Thyroid gland (tissue), 4 donors: ENCODE measurements around the gene ETV3.

ENCODE experiments used
- POLR2A ChIP-seq, 2 donors: fragments of 450-650 bp; IDR thresholded peaks; one replicate each; pipeline ENCODE4 v1.6.1; 2017; ENCODE audit warnings: antibody characterized with exemption in 2 of 2, mild to moderate bottlenecking in 2 of 2, moderate library complexity in 1 of 2
- TF ChIP-seq, protein P1 (sequence below), 6 experiments: fragments of 200-600 bp in 3 of 6; fragments of 450-650 bp in 3 of 6; sonication (generic) in 3 of 6; IDR thresholded peaks; one replicate each; pipeline ENCODE4 v1.5.1; 2016 to 2019; ENCODE audit warnings: antibody characterized with exemption in 6 of 6, mild to moderate bottlenecking in 2 of 6, inconsistent platforms in 1 of 6, moderate library complexity in 1 of 6

DNA sequence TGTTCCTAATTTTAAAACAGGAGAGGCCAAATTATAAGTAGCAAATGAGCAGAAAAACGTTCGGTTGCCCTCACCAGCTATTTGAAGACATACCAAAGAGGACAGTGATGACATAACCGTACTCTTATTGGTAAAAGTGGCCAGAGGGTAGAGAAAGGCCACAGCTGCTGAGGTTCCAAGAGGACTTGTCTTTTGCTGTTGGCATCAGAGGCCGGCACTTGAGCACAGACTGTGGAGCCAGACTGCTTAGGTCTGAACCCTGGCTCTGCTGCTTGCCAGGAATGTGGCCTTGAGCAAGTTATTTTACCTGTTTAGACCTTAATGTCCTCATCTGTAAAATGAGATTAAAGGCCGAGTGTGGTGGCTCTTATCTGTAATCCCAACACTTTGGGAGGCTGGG lies 53.5 kb downstream of the ETV3 start:
- TF ChIP-seq, protein P1, sequence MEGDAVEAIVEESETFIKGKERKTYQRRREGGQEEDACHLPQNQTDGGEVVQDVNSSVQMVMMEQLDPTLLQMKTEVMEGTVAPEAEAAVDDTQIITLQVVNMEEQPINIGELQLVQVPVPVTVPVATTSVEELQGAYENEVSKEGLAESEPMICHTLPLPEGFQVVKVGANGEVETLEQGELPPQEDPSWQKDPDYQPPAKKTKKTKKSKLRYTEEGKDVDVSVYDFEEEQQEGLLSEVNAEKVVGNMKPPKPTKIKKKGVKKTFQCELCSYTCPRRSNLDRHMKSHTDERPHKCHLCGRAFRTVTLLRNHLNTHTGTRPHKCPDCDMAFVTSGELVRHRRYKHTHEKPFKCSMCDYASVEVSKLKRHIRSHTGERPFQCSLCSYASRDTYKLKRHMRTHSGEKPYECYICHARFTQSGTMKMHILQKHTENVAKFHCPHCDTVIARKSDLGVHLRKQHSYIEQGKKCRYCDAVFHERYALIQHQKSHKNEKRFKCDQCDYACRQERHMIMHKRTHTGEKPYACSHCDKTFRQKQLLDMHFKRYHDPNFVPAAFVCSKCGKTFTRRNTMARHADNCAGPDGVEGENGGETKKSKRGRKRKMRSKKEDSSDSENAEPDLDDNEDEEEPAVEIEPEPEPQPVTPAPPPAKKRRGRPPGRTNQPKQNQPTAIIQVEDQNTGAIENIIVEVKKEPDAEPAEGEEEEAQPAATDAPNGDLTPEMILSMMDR (IDR thresholded peaks at IDR 0.05) = no peak
- no peak for TF ChIP-seq POLR2A (IDR thresholded peaks at IDR 0.05)
